ENCODE data around the gene CSNK1G3.

Gene CSNK1G3

GRCh38 chr5:123528065-123528464, 16.1 kb downstream of the CSNK1G3 start:
- Histone ChIP-seq H4K8ac (ENCODE audit: low read depth, low read length) (no peak overlapping the region), H3K14ac (ENCODE audit: low read length) (no peak overlapping the region), H2BK120ac (ENCODE audit: low read depth, low read length) (no peak overlapping the region), H3K9me3 (replicated peaks in 1 of 2; ENCODE audit: control insufficient read depth in 2 of 2, insufficient read depth in 1 of 2, low read depth in 1 of 2, low read length in 2 of 2) (no peaks in the 10 kb centered on the region), H3K9ac (ENCODE audit: low read depth, low read length, poor library complexity) (no peak overlapping the region), H3K27ac (replicated peaks; ENCODE audit: low read length) (no peak overlapping the region), H3K4ac (ENCODE audit: low read length) (no peak overlapping the region), H3K18ac (ENCODE audit: low read length) (no peak overlapping the region), H2AK5ac (ENCODE audit: low read depth, low read length) (no peak overlapping the region), H3K4me1 (ENCODE audit: control insufficient read depth in 2 of 2, insufficient read depth in 1 of 2, low read depth in 1 of 2, low read length in 2 of 2) (no peaks in the 10 kb centered on the region), H3K36me3 (replicated peaks in 1 of 2; ENCODE audit: control insufficient read depth in 2 of 2, insufficient read depth in 2 of 2, low read length in 2 of 2) (no peaks in the 10 kb centered on the region), H2BK12ac (ENCODE audit: low read length) (no peak overlapping the region), H3K4me3 (ENCODE audit: low read length in 2 of 2) (no peak overlapping the region), H3K27me3 (ENCODE audit: control insufficient read depth in 3 of 3, insufficient read depth in 3 of 3, low read depth in 1 of 3, low read length in 3 of 3) (no peaks in the 10 kb centered on the region), H2BK15ac (ENCODE audit: low read length) (no peak overlapping the region), H2BK5ac (ENCODE audit: low read length) (no peak overlapping the region), H3K79me1 (ENCODE audit: low read depth, low read length) (no peaks in the 10 kb centered on the region), H3K23ac (ENCODE audit: low read depth, low read length, poor library complexity) (no peak overlapping the region), H2AFZ (ENCODE audit: low read length) (no peak overlapping the region), H4K91ac (ENCODE audit: low read depth, low read length, poor library complexity) (no peak overlapping the region), H3K4me2 (ENCODE audit: insufficient read depth, low read length, poor library complexity, severe bottlenecking) (no peak overlapping the region)
- DNase-seq (ENCODE audit: low spot score): no peak

- Histone ChIP-seq H3K9me3 (replicated peaks in 1 of 2; ENCODE audit: control insufficient read depth in 2 of 2, insufficient read depth in 1 of 2, low read depth in 1 of 2, low read length in 2 of 2) (peaks cover 0 to 4% of the 10 kb centered on the region in 2 donors), H2BK120ac (ENCODE audit: low read depth, low read length) (no peak overlapping the region), H3K23ac (ENCODE audit: low read depth, low read length, poor library complexity) (no peak overlapping the region), H3K27ac (replicated peaks; ENCODE audit: low read length) (no peak overlapping the region), H3K4me3 (ENCODE audit: low read length in 2 of 2) (no peak overlapping the region), H4K91ac (ENCODE audit: low read depth, low read length, poor library complexity) (no peak overlapping the region), H2AFZ (ENCODE audit: low read length) (no peak overlapping the region), H3K79me1 (ENCODE audit: low read depth, low read length) (no peaks in the 10 kb centered on the region), H3K36me3 (replicated peaks in 1 of 2; ENCODE audit: control insufficient read depth in 2 of 2, insufficient read depth in 2 of 2, low read length in 2 of 2) (no peaks in the 10 kb centered on the region), H3K4ac (ENCODE audit: low read length) (no peak overlapping the region), H3K18ac (ENCODE audit: low read length) (no peak overlapping the region), H3K27me3 (ENCODE audit: control insufficient read depth in 3 of 3, insufficient read depth in 3 of 3, low read depth in 1 of 3, low read length in 3 of 3) (no peaks in the 10 kb centered on the region), H2BK12ac (ENCODE audit: low read length) (no peak overlapping the region), H3K4me2 (ENCODE audit: insufficient read depth, low read length, poor library complexity, severe bottlenecking) (no peak overlapping the region), H4K8ac (ENCODE audit: low read depth, low read length) (no peak overlapping the region), H3K4me1 (ENCODE audit: control insufficient read depth in 2 of 2, insufficient read depth in 1 of 2, low read depth in 1 of 2, low read length in 2 of 2) (no peaks in the 10 kb centered on the region), H3K9ac (ENCODE audit: low read depth, low read length, poor library complexity) (no peak overlapping the region), H2BK5ac (ENCODE audit: low read length) (no peak overlapping the region), H2BK15ac (ENCODE audit: low read length) (no peak overlapping the region), H3K14ac (ENCODE audit: low read length) (no peak overlapping the region), H2AK5ac (ENCODE audit: low read depth, low read length) (no peak overlapping the region)
- WGBS, 2 donors (ENCODE audit: extremely low coverage in 2 of 2, insufficient read length in 2 of 2, insufficient replicate concordance in 1 of 2): no CpG with 5 or more reads among the region's 4 CpGs
- no peak for DNase-seq (ENCODE audit: low spot score)
Measured at GRCh38 chr5:123528878-123529277, 16.9 kb downstream of the CSNK1G3 start.

GRCh38 chr5:123530728-123531127, 18.8 kb downstream of the CSNK1G3 start:
- no peak overlapping the region for H2BK5ac ChIP-seq (ENCODE audit: low read length)
- no peaks in the 10 kb centered on the region for H3K79me1 ChIP-seq (ENCODE audit: low read depth, low read length)
- H2AK5ac ChIP-seq (ENCODE audit: low read depth, low read length): no peak overlapping the region
- H2BK15ac ChIP-seq (ENCODE audit: low read length): no peak overlapping the region
- no peak overlapping the region for H2AFZ ChIP-seq (ENCODE audit: low read length)
- H4K91ac ChIP-seq (ENCODE audit: low read depth, low read length, poor library complexity): no peak overlapping the region
- no peak overlapping the region for H3K27ac ChIP-seq (replicated peaks; ENCODE audit: low read length)
- H3K9ac ChIP-seq (ENCODE audit: low read depth, low read length, poor library complexity): no peak overlapping the region
- H2BK12ac ChIP-seq (ENCODE audit: low read length): no peak overlapping the region
- no peak overlapping the region for H3K4ac ChIP-seq (ENCODE audit: low read length)
- WGBS, 2 donors (ENCODE audit: extremely low coverage in 2 of 2, insufficient read length in 2 of 2, insufficient replicate concordance in 1 of 2): no CpG with 5 or more reads among the region's 3 CpGs
- H3K14ac ChIP-seq (ENCODE audit: low read length): no peak overlapping the region
- H3K9me3 ChIP-seq (replicated peaks in 1 of 2; ENCODE audit: control insufficient read depth in 2 of 2, insufficient read depth in 1 of 2, low read depth in 1 of 2, low read length in 2 of 2): peaks cover 0 to 4% of the 10 kb centered on the region in 2 donors
- no peak overlapping the region for H4K8ac ChIP-seq (ENCODE audit: low read depth, low read length)
- peaks cover 0 to 2% of the 10 kb centered on the region in 2 donors for H3K4me1 ChIP-seq (ENCODE audit: control insufficient read depth in 2 of 2, insufficient read depth in 1 of 2, low read depth in 1 of 2, low read length in 2 of 2)
- no peak overlapping the region for H3K4me3 ChIP-seq (ENCODE audit: low read length in 2 of 2)
- H3K27me3 ChIP-seq (ENCODE audit: control insufficient read depth in 3 of 3, insufficient read depth in 3 of 3, low read depth in 1 of 3, low read length in 3 of 3): no peaks in the 10 kb centered on the region
- H2BK120ac ChIP-seq (ENCODE audit: low read depth, low read length): no peak overlapping the region
- no peaks in the 10 kb centered on the region for H3K36me3 ChIP-seq (replicated peaks in 1 of 2; ENCODE audit: control insufficient read depth in 2 of 2, insufficient read depth in 2 of 2, low read length in 2 of 2)
- H3K4me2 ChIP-seq (ENCODE audit: insufficient read depth, low read length, poor library complexity, severe bottlenecking): no peak overlapping the region
- H3K23ac ChIP-seq (ENCODE audit: low read depth, low read length, poor library complexity): no peak overlapping the region
- DNase-seq (ENCODE audit: low spot score): no peak
- H3K18ac ChIP-seq (ENCODE audit: low read length): no peak overlapping the region

GRCh38 chr5:123535648-123536047, 23.7 kb downstream of the CSNK1G3 start:
- no CpG with 5 or more reads among the region's 1 CpG for WGBS, 2 donors (ENCODE audit: extremely low coverage in 2 of 2, insufficient read length in 2 of 2, insufficient replicate concordance in 1 of 2)
- no peak overlapping the region for H3K27ac ChIP-seq (replicated peaks; ENCODE audit: low read length)
- H2AK5ac ChIP-seq (ENCODE audit: low read depth, low read length): no peak overlapping the region

More at GRCh38 chr5:123535648-123536047, 23.7 kb downstream of the CSNK1G3 start:
- H3K14ac ChIP-seq (ENCODE audit: low read length): no peak overlapping the region
- H3K4me2 ChIP-seq (ENCODE audit: insufficient read depth, low read length, poor library complexity, severe bottlenecking): no peak overlapping the region
- peaks cover 3 to 7% of the 10 kb centered on the region in 2 donors for H3K4me1 ChIP-seq (ENCODE audit: control insufficient read depth in 2 of 2, insufficient read depth in 1 of 2, low read depth in 1 of 2, low read length in 2 of 2)
- no peaks in the 10 kb centered on the region for H3K27me3 ChIP-seq (ENCODE audit: control insufficient read depth in 3 of 3, insufficient read depth in 3 of 3, low read depth in 1 of 3, low read length in 3 of 3)
- no peaks in the 10 kb centered on the region for H3K36me3 ChIP-seq (replicated peaks in 1 of 2; ENCODE audit: control insufficient read depth in 2 of 2, insufficient read depth in 2 of 2, low read length in 2 of 2)
- H2BK5ac ChIP-seq (ENCODE audit: low read length): no peak overlapping the region
- H3K4ac ChIP-seq (ENCODE audit: low read length): no peak overlapping the region
- H2BK12ac ChIP-seq (ENCODE audit: low read length): no peak overlapping the region
- no peak overlapping the region for H3K23ac ChIP-seq (ENCODE audit: low read depth, low read length, poor library complexity)
- H4K91ac ChIP-seq (ENCODE audit: low read depth, low read length, poor library complexity): no peak overlapping the region
- peaks cover 0 to 4% of the 10 kb centered on the region in 2 donors for H3K9me3 ChIP-seq (replicated peaks in 1 of 2; ENCODE audit: control insufficient read depth in 2 of 2, insufficient read depth in 1 of 2, low read depth in 1 of 2, low read length in 2 of 2)
- H3K79me1 ChIP-seq (ENCODE audit: low read depth, low read length): peaks cover 2% of the 10 kb centered on the region
- DNase-seq (ENCODE audit: low spot score): no peak
- H4K8ac ChIP-seq (ENCODE audit: low read depth, low read length): no peak overlapping the region
- no peak overlapping the region for H2BK15ac ChIP-seq (ENCODE audit: low read length)
- no peak overlapping the region for H2AFZ ChIP-seq (ENCODE audit: low read length)
- H3K18ac ChIP-seq (ENCODE audit: low read length): no peak overlapping the region
- H3K4me3 ChIP-seq (ENCODE audit: low read length in 2 of 2): no peak overlapping the region
- no peak overlapping the region for H3K9ac ChIP-seq (ENCODE audit: low read depth, low read length, poor library complexity)
- H2BK120ac ChIP-seq (ENCODE audit: low read depth, low read length): no peak overlapping the region
